Measurements from ENCODE around the gene CCDC9B.

The CCDC9B gene

DNA sequence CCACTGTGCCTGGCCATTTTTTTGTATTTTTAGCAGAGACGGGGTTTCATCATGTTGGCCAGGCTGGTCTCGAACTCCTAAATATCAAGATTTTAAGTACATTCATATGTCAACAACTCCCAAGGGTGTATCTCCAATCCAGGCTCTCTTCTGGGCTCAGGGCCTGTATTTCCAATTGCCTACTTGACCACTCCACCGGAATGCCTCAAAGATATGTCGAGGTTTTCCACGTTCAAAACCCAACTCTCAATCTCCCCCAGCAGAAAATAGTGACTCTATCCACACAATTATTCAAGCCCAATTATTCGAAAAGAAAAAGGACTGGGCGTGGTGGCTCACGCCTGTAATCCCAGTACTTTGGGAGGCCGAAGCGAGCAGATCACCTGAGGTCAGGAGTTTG is 39.9 kb upstream of the CCDC9B start:
- Histone ChIP-seq H3K9me2 (replicated peaks; ENCODE audit: insufficient read depth, low read length) (no peaks in the 10 kb centered on the region), H3K4me3 (ENCODE audit: low read length) (no peak overlapping the region), H2AFZ (ENCODE audit: low read length) (no peak overlapping the region), H4K20me1 (ENCODE audit: insufficient read depth, low read length) (no peaks in the 10 kb centered on the region), H3K9ac (ENCODE audit: low read length) (no peak overlapping the region), H3K4me2 (ENCODE audit: low read depth, low read length) (no peak overlapping the region), H3K9me3 (replicated peaks; ENCODE audit: insufficient read depth, low read length) (no peaks in the 10 kb centered on the region), H3K36me3 (replicated peaks; ENCODE audit: insufficient read depth, low read length) (no peaks in the 10 kb centered on the region), H3K79me2 (ENCODE audit: low read length) (peaks cover 29% of the 10 kb centered on the region), H3K4me1 (ENCODE audit: low read length) (no peaks in the 10 kb centered on the region), H3K27me3 (replicated peaks; ENCODE audit: insufficient read depth, low read length) (no peaks in the 10 kb centered on the region), H3F3A (ENCODE audit: insufficient read depth, low read length) (no peaks in the 10 kb centered on the region), H3K27ac (ENCODE audit: low read length) (no peak overlapping the region)
- DNase-seq = no peak
- TF ChIP-seq, protein P1, sequence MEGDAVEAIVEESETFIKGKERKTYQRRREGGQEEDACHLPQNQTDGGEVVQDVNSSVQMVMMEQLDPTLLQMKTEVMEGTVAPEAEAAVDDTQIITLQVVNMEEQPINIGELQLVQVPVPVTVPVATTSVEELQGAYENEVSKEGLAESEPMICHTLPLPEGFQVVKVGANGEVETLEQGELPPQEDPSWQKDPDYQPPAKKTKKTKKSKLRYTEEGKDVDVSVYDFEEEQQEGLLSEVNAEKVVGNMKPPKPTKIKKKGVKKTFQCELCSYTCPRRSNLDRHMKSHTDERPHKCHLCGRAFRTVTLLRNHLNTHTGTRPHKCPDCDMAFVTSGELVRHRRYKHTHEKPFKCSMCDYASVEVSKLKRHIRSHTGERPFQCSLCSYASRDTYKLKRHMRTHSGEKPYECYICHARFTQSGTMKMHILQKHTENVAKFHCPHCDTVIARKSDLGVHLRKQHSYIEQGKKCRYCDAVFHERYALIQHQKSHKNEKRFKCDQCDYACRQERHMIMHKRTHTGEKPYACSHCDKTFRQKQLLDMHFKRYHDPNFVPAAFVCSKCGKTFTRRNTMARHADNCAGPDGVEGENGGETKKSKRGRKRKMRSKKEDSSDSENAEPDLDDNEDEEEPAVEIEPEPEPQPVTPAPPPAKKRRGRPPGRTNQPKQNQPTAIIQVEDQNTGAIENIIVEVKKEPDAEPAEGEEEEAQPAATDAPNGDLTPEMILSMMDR (IDR thresholded peaks at IDR 0.05; ENCODE audit: low read length) = no peak

DNA sequence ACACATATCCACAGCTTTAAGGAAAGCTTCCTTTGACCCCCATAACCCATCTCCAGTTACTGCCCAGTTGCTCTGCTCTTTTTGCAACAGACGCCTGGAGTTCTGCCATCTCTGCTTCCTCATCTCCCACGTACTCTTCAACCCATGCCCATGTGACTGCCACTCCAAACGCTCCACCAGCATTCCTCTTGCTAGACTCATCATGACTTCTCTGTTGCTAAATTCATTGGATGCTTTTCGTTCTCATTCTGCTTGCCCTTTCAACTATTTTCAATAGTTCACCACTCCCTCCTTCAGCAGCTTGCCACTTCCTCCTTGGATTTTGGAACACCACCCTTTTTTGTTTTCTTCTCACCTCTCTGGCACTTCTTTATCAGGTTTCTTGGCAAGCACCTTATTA is 39.1 kb upstream of the CCDC9B start:
- H3K79me2 ChIP-seq (ENCODE audit: low read length) = peaks cover 21% of the 10 kb centered on the region
- TF ChIP-seq EZH2 (optimal IDR thresholded peaks at IDR 0.05; ENCODE audit: low read depth, low read length) (no peak), EZH2phosphoT487 (IDR thresholded peaks at IDR 0.05; ENCODE audit: low read length) (no peak)
- TF ChIP-seq, protein P1 (IDR thresholded peaks at IDR 0.05; ENCODE audit: low read length) = no peak
- H3K9me3 ChIP-seq (replicated peaks; ENCODE audit: insufficient read depth, low read length) = no peaks in the 10 kb centered on the region
- H3K4me3 ChIP-seq (ENCODE audit: low read length) = no peak overlapping the region
- no peaks in the 10 kb centered on the region for H3K9me2 ChIP-seq (replicated peaks; ENCODE audit: insufficient read depth, low read length)
- H3K9ac ChIP-seq (ENCODE audit: low read length) = no peak overlapping the region
- no peaks in the 10 kb centered on the region for H4K20me1 ChIP-seq (ENCODE audit: insufficient read depth, low read length)
- DNase-seq = no peak
- H2AFZ ChIP-seq (ENCODE audit: low read length) = no peak overlapping the region
- no peaks in the 10 kb centered on the region for H3K4me1 ChIP-seq (ENCODE audit: low read length)
- H3F3A ChIP-seq (ENCODE audit: insufficient read depth, low read length) = no peaks in the 10 kb centered on the region
- H3K36me3 ChIP-seq (replicated peaks; ENCODE audit: insufficient read depth, low read length) = no peaks in the 10 kb centered on the region
- H3K4me2 ChIP-seq (ENCODE audit: low read depth, low read length) = no peak overlapping the region
- no peaks in the 10 kb centered on the region for H3K27me3 ChIP-seq (replicated peaks; ENCODE audit: insufficient read depth, low read length)
- H3K27ac ChIP-seq (ENCODE audit: low read length) = no peak overlapping the region

DNA sequence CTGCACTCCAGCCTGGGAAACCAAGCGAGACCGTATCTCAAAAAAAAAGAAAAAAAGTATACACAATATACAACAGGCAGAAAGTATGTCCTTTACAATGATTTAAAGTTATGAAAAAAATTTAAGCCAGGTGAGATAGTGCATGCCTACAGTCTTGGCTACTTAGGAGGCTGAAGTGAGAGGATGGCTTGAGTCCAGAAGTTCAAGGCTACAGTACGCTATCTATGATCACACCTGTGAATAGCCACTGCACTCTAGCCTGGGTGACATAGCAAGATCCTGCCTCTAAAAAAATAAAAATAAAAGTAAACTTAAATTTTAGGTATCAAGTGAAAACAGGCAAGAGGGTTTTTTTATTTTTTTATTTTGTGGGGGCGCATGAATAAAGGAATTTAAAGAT is 38.6 kb upstream of the CCDC9B start:
- Histone ChIP-seq H3K9me3 (replicated peaks; ENCODE audit: insufficient read depth, low read length) (no peaks in the 10 kb centered on the region), H3K9me2 (replicated peaks; ENCODE audit: insufficient read depth, low read length) (no peaks in the 10 kb centered on the region), H2AFZ (ENCODE audit: low read length) (no peak overlapping the region), H3K27me3 (replicated peaks; ENCODE audit: insufficient read depth, low read length) (no peaks in the 10 kb centered on the region), H3K4me1 (ENCODE audit: low read length) (no peaks in the 10 kb centered on the region), H3K9ac (ENCODE audit: low read length) (no peak overlapping the region), H3K4me2 (ENCODE audit: low read depth, low read length) (no peak overlapping the region), H3K36me3 (replicated peaks; ENCODE audit: insufficient read depth, low read length) (no peaks in the 10 kb centered on the region), H3F3A (ENCODE audit: insufficient read depth, low read length) (no peaks in the 10 kb centered on the region), H4K20me1 (ENCODE audit: insufficient read depth, low read length) (no peaks in the 10 kb centered on the region), H3K4me3 (ENCODE audit: low read length) (no peak overlapping the region), H3K27ac (ENCODE audit: low read length) (no peak overlapping the region), H3K79me2 (ENCODE audit: low read length) (peaks cover 16% of the 10 kb centered on the region)
- TF ChIP-seq, protein P1 (IDR thresholded peaks at IDR 0.05; ENCODE audit: low read length) = no peak
- TF ChIP-seq EZH2 (optimal IDR thresholded peaks at IDR 0.05; ENCODE audit: low read depth, low read length) (no peak), EZH2phosphoT487 (IDR thresholded peaks at IDR 0.05; ENCODE audit: low read length) (no peak)
- DNase-seq = no peak
